Adipose tissue (tissue), 3 donors: ENCODE measurements around the gene KRT78. TPM values are rescaled to one million over a fixed set of nuclear protein-coding genes. Genes with fewer than 3 reads are reported as not detected.

ENCODE experiments used
- H3K27ac ChIP-seq: one replicate; pipeline ENCODE4 v1.5.1; 2013; ENCODE audit warnings: low read depth, low read length
- WGBS, 3 donors: extraction: QIAGEN DNeasy Blood & Tissue Kit; methylation state at CpG; one replicate each; pipeline ENCODE4 v1.1.7; 2013; 5-methylcytosine and 5-hydroxymethylcytosine counted together
- polyA plus RNA-seq, 3 donors: library from polyadenylated mRNA; stranded (reverse); fragments of 200-250 nt; gene quantifications; one replicate each; pipeline ENCODE4 v1.2.3, GENCODE V29; 2013
- donor health status: healthy with polysubstance abuse.
- donor health status: Bipolar disorder and iron deficiency.
- donor health status: healthy.

KRT78 gene
- polyA plus RNA-seq, 3 donors, result 0.12 to 0.98 TPM; not detected in 1

DNA sequence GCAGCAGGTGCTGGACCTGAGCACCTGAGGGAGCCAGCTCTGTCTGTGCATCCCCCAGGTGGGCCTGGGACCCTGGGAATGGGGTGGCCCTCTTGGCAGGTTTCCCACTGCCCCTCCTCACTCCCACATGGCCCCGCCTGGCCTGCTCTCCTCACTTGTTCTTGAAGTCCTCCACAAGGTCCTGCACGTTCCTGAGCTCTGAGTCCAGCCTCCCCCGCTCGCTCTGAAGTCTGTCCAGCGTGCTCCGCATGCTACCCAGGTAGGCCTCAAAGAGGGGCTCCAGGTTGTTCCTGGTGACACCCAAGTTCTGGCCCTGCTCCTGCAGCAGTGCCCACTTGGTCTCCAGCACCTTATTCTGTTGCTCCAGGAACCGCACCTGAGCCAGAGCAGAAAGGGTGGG lies 17.5 kb downstream of the KRT78 start:
- 83 to 89% (median 84%) methylated on average over 7 of the region's 7 CpGs for WGBS, 3 donors
- no peak overlapping the region for H3K27ac ChIP-seq

DNA sequence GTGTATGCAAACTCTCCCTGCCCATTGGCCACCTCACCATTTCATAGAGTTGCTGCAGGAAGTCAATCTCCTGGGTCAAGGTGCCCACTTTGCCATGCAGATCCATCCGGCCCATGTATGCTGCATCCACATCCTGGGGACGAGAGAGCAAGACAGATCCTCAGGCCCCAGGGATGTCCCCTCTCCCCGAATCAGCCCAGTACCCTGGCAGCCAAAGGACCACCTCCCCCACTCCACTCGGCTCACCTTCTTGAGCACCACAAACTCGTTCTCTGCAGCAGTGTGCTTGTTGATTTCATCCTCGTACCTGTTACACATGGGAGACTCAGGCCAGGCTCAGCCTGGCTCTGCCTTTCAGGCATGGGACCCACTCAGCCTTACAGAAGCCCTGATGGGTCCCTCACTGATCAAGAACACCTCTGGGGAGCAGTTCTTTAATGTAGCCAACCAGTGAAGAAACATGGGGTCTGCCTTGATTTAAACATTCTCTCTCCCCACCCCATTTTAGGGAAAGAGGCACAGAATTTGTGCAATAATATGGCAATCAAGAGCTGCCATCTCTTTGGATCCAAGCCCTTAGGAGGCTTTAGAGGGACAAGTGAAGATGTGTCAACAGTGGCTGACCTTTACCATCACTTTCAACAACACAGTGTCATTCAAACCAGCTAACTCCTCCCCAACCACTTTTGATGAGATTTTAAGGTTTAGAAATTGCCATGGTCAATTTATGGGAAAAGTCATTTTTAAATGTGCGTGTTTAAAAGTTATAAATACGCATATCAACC lies 18.6 kb downstream of the KRT78 start:
- no peak overlapping the region for H3K27ac ChIP-seq
- 67 to 83% (median 80%) methylated on average over 8 of the region's 8 CpGs for WGBS, 3 donors

DNA sequence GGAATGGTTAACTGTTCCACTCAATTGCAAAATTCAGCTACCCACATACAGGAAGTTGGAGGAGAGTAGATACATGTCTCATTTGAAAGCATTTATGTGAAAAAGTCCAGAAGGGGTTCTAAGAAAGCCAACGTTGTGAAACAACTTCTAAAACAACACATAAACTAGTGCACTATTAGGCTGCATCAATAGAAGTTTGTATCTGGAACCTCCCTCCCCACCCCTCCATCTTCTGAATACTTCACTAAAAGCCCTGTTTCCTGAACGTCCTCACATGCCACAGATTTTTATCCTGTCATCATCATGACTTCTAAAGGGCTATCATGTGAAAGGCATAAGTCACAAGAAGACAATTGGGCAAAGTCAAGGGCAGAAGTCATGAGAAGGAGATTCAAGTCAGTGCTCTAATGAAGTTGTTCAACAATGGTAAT lies 20.2 kb downstream of the KRT78 start:
- no peak overlapping the region for H3K27ac ChIP-seq
- 11 to 21% (median 16%) methylated on average over 2 of the region's 2 CpGs for WGBS, 3 donors

DNA sequence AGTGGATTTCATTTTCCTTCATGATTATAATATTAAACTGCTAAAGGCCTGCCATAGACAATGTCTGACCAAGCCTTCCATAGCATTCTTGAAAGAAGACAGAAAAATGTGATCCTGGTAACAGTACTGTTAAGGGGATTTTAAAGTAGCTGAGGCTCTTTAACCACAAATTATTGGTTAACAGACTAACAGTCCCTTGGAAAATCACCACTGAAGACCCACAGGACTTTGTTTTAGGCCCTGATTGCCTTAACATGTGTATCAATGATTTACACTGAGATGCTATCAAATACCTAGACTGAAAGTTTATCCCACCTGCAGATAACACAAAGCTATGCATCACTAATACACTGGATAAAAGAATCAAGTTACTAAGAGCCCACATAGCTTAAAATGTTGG lies 20.6 kb downstream of the KRT78 start:
- H3K27ac ChIP-seq, result no peak overlapping the region

DNA sequence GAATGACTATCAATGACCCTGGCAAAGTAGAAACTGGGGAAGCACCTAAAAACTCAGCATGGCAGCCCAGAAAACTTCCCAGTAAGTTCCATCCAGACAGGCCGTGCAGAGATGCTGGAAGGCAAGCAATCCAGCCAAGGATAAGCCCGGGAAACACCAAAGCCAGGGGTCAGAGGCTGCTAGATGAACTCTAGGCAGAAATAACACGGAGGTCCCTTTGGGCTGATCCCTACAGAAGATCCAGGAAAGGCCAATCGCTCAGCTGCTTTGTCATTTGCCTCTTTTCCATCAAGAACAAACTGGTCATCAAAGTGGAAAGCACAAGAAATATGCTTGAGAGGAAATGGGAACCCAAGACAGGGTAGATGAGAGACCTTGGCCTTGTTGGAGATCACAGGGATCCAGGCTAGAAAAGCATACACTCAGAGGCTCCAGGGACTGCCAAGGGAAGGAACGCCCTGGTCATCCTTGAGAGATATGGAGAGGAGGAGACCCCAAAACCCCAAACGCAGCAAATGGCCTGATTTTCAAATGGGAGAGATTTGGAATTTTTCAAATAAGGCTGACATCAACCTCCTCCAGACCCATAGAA lies 21.2 kb downstream of the KRT78 start:
- WGBS, 3 donors, result 71 to 85% (median 81%) methylated on average over 6 of the region's 6 CpGs
- no peak overlapping the region for H3K27ac ChIP-seq

DNA sequence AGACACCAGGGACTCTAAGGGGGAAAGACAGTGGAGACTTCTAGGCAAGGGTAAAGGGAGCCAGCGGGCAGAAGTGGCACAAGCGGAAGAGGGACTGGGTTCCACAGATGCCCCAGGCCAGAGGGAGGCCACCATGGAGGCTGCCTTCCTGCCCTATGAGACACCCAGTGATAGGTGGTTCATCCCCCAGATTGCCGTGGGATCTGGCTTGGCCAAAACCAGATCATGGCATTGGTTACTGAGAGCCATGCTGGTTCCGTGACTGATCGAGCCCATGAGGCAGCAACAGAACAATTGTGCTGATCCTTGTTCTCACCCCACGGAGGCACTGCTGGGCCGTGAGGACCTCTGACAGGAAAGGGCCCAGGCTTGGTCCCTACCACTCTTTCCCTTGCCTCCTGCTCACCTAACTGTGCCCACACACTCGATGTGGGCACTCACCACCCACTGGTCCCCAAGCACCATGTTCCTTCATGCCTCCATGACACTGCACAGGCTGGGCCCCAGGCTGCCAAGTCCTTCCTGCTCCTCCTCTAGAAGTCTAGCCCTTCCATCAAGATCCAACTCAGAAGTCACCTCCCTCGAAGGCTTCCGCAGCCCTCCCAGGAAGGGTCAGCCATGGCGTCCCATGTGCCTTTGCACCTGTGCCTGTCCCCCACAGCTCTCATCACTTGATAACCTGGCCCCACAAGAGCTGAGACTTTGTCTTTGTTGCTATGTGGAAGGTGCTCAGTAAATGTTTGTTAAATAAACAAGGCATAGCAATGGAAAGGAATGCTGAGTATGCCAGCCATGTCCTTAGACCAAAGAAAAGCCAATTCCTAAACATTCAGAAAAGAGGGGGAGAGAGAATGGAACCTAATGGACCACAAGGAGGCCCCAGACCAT lies 21.9 kb downstream of the KRT78 start:
- H3K27ac ChIP-seq, result no peak overlapping the region
- WGBS, 3 donors, result 82 to 96% (median 93%) methylated on average over 11 of the region's 11 CpGs

DNA sequence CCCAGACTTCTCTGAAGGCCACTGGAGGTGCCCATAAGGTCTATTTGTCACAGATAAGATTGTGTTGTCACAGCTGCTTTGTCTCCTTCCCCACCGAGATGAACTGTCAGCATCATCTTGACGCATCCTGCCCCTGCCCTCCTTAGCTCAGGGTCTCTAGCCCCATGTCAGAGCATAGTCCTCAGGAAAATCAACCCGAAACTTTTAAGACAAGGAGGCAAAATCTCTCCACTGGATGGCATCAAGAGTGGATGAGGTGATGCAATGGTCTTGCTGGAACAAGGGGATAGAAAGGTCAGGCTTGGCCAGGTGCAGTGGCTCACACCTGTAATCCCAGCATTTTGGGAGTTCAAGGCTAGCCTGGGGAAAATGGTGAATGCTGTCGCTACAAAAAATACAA lies 22.8 kb downstream of the KRT78 start:
- WGBS, 3 donors, result 63 to 84% (median 75%) methylated on average over 4 of the region's 4 CpGs
- H3K27ac ChIP-seq, result no peak overlapping the region

DNA sequence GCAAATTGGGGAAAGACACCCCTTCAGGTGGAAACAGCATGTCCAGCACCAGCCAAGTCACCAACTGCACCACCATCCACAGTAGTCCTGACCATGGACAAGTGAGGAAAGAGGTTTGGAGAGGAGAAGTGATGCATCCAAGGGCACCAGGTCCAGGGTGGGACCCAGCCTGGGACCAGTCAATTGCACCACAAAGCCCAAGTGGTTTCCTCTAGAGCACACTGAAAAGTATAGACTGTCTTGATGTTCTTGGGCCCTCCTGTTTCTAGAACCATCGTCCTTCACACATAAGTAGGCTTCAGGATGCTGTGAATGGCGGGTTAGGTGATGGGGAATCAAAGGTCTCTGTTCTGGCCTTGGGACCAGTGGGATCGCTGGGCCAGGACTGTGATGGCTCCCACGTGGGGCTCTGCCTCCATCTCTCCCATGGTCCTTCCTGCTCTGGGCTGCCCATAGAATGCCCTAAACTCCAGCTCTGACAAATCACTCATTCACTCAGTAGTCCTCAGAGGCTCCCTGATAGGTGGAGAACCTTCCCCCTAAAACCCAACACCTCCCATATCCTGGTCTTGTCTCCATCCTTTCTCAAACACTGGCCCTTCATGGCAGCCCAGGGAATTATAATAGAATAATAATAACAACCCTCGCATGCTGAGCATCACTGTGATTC lies 23.9 kb downstream of the KRT78 start:
- no peak overlapping the region for H3K27ac ChIP-seq
- 75 to 93% (median 80%) methylated on average over 5 of the region's 5 CpGs for WGBS, 3 donors

DNA sequence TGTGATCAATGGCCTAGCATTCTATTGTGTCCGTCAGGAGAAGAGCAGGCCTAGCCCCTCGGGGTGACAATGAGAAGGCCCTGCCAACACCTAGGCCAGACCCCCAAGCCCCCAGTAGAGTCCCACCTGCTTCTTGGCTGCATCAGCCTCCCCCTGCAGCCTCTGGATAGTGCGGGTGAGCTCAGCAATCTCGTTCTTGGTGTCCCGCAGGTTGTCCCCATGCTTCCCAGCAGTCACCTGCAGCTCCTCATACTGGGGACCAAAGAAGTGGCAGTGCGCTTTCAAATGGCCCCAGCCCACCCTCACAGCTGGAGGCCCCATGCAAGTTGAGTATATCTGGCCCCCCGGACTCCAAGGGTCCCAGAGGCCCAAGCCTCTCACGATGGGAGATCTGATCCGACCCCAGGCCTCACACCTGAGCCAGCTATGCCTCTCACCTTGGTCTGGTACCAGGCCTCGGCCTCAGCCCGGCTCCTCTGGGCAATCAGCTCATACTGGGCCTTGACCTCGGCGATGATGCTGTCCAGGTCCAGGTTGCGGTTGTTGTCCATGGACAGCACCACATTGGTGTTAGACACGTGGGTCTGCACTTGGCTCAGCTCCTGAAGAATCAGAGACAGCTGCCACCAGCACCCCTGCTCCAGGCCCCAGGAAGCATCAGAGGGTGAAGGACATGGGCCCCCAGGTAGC lies 24.9 kb downstream of the KRT78 start:
- H3K27ac ChIP-seq, result no peak overlapping the region
- WGBS, 3 donors, result 88 to 93% (median 90%) methylated on average over 15 of the region's 15 CpGs

DNA sequence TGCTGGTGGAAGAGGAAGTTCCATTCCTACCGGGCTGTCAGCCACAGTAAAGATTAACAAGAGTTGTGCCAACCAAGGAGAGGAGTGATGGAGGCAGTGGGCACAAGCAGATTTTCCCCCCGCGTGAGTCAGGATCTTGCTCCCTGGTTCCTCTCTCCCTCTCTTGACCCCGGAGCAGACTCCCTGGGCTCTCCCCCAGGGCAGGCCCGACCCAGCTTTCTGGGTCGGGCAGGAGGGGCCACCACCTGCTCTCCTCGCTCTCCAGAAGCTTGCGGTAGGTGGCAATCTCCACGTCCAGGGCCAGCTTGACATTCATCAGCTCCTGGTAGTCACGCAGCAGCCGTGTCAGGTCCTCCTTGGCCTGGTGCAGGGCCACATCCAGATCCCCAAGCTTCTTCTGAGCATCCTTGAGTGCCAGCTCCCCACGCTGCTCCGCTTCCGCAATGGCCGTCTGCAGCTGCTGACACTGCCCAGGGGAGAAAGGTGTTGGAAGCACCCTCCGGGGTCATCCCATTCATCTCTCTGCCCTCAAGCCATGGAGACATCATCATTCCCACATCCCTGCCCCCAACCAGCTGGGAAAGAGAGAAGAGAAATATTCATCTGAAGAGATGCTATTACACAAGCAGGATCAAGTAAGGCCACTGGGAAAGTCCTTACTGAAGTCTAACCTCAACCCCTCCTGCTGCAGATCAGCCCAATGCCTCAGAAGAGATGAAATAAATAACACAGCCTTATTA lies 25.9 kb downstream of the KRT78 start:
- no peak overlapping the region for H3K27ac ChIP-seq
- WGBS, 3 donors, result 70 to 79% (median 76%) methylated on average over 16 of the region's 16 CpGs

DNA sequence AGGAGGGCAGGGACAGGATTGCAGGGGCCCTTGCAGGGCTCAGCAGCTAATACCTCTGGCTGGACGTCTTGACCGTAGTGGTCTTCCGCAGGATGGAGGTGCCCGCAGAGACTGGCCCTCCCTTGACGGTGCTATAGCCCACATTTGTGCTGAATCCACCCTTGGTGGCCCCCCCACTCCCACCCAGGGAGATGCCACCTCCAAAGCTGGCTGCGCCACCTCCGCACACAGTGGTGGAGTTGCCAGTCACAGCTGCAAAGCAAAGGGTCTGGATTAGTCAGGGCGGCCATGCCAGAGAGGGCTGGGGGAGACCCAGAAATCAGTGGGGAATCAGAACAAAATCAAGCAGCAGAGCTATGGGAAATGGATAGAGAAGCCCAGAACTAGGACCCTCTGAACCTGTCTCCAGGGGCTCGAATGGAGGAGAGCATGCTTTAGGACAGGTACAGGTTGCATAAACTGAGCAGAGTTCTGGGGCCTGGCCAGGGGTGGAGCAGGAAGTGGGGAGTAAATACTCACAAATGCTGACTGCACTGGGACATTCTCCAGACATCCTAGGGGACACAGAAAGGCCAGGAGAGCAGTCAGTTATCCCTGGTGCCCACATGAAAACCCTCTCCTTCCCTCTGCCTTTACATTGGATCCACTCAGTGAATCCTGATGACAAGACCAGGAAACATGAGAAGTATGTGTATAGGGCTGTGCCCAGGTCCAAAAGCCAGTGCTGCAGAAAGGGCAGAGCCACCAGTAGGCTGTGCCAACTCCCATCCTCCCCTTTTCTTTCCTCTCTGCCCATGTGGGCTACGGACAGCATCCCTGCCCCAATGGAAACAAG lies 26.8 kb downstream of the KRT78 start:
- 71 to 85% (median 82%) methylated on average over 10 of the region's 10 CpGs for WGBS, 3 donors
- H3K27ac ChIP-seq, result no peak overlapping the region

DNA sequence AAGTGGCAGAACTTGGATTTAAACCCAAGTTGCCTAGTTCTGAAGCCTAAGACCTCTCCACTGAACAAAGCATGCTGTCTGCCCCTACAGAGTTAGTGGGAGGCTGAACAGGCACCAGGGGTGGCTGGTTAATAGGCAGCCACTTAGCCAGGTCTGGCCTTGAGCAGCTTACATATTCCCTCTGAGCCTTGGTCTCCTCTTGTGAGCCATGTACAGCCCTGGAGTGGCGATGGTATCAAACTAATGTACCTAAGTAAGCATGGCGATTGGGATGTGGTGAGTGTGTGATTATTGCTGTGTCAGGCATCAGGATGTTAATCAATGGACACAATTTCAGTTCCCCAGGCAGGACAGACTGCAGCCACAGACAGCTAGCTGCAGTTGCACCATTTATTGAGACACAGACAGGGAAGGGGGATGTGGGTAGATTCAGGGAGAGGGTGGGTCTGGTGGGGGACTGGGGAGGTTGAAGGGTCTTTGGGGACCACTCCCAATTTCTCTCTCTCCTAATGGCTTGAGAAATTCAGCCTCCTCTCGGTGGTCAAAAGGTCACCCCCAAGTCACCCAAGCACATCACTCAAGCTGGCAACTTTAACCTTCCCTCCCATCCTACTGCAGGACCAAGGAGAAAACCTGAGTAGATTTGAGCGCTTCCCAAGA lies 27.6 kb downstream of the KRT78 start:
- WGBS, 3 donors, result 77 to 88% (median 81%) methylated on average over 4 of the region's 4 CpGs
- no peak overlapping the region for H3K27ac ChIP-seq

DNA sequence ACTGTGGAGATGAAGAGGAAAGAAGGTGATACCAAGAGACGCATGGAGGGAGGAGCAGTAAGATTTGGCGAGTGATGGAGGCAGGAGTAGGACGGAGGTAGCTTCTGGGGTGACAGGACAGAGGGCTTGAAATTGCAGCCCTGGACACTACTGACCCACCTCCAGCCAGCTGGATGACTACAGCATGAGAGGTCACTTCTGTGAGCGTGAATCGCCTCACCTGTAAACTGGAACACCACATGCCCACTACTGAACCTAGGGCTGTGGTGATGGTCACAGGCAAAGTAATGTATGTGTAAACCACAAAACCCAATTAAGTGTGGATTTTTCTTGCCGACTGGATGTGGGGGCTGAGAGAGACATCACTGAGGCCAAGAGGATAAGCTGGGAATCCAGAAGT lies 28.3 kb downstream of the KRT78 start:
- 76 to 90% (median 84%) methylated on average over 6 of the region's 6 CpGs for WGBS, 3 donors
- no peak overlapping the region for H3K27ac ChIP-seq

DNA sequence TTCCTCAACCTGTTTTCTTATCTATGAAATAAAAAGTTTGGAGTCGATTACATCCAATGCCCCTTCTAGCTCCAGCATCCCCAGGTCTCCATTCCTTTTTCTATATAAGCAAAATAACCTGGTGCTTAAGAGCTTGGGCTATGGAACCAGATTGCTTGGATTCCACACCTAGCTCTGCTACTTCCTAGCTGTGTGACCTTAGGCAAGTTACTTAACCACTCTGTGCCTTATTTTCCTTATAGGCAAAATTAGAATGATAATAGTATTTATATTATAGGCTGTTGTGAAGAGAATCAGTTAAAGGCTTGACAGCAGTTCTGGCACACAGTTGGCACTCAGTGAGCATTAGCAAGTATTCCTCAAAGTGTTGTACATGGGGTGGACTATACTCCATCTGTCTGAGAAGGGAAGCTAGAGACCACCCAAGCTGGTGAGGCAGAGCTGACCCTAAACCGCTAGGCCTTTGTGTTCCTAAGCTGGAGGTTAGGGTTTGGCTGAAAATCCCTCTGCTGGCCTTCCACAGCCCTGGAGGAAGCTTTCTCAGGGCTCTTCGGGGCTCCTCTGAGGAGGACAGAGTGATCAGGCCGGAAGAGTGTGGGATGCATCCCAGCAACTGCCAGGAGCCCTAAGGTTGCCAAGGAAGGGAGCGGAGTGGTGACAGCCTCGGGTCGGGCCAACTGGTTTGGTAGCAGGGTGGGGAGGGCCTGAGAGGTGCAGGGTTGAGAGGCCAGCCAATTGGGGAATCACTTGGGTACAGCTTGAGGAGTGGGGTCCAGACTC lies 28.9 kb downstream of the KRT78 start:
- H3K27ac ChIP-seq, result no peak overlapping the region
- 78 to 82% (median 79%) methylated on average over 7 of the region's 7 CpGs for WGBS, 3 donors

DNA sequence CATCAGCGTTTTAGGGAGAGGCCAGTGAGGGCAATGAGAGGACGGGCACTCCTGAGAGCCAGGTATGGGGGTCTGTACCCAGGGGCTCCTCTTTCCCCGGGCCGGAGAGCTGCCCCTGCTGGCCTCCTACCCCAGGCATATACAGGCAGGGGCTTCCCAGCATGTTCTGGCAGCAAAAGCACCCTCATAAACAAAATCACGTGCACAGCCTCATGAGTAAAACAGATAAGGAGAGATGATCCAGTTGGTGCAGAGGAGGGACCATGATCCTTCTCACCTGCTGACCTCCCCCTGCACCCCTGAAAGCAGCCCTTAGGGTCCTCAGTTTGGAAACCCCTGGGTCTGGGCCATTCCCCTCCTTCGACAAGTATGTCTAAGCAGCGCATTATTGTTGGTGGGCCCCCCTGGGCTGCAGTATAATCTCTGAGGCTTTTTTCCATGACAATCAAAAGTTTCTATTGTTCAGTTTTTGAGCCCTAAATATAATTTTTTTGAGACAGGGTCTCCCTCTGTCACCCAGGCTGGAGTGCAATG lies 29.8 kb downstream of the KRT78 start:
- 59 to 63% (median 61%) methylated on average over 7 of the region's 7 CpGs for WGBS, 3 donors
- no peak overlapping the region for H3K27ac ChIP-seq
